ENCODE results near the gene RANBP17. TPM values are rescaled to one million over a fixed set of nuclear protein-coding genes. Genes with fewer than 3 reads are reported as not detected.

The RANBP17 gene
- total and polyA plus RNA-seq, 2 experiments from 2014 or later = 3.7 to 3.8 TPM

DNA sequence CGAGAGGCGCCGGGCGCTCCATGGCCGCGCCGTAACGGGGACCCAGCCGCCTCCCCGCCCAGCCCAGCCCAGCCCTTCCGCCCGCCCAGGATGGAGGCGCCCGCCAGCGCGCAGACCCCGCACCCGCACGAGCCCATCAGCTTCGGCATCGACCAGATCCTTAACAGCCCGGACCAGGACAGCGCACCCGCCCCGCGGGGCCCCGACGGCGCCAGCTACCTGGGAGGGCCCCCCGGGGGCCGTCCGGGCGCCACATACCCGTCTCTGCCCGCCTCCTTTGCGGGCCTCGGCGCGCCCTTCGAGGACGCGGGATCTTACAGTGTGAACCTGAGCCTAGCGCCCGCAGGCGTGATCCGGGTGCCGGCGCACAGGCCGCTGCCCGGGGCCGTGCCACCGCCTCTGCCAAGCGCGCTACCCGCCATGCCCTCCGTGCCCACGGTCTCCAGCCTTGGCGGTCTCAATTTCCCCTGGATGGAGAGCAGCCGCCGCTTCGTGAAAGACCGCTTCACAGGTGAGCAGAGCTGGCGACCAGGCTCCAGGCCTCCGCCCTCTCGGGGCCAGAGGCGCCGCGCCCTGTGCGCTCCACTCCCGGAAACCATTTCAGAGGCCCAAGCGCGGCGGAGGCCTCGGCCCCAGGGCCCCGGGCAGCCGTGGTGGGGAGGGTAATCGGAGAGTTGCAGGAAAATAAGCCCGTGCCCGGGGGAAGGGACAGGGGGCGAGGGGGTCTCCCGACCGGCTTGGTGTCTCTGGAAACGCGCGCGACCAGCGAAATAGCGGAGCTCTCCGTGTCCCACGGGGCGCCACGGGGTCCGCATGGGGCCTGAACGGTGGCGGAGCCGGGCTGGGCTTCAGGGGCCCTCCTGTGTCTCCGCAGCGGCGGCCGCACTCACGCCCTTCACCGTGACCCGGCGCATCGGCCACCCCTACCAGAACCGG, 447.7 kb downstream of the RANBP17 start:
- Histone ChIP-seq H3K36me3 (ENCODE audit: low read depth) (no peaks in the 10 kb centered on the region), H3K9me3 (ENCODE audit: low read depth) (no peaks in the 10 kb centered on the region), H3F3A (ENCODE audit: insufficient read depth) (no peaks in the 10 kb centered on the region), H4K20me1 (ENCODE audit: insufficient read depth) (no peaks in the 10 kb centered on the region), H2AFZ (no peak overlapping the region), H3K4me1 (ENCODE audit: insufficient read depth) (peaks cover 3% of the 10 kb centered on the region; the same call in 1 of the 2 replicates), H3K27ac (no peak overlapping the region), H3K27me3 (replicated peaks; ENCODE audit: insufficient read depth) (peaks cover 90% of the 10 kb centered on the region), H3K4me3 (no peak overlapping the region), H3K9me2 (ENCODE audit: insufficient read depth) (no peaks in the 10 kb centered on the region), H3K4me2 (ENCODE audit: unreplicated experiment) (no peak overlapping the region), H3K9ac (no peak overlapping the region), H3K79me2 (ENCODE audit: insufficient read depth) (no peaks in the 10 kb centered on the region)
- in situ Hi-C loops (cut with MboI) = no loop called here
- DNase-seq = no peak
- TF ChIP-seq EZH2 (IDR thresholded peaks at IDR 0.05; ENCODE audit: insufficient read depth, poor library complexity, severe bottlenecking) (peak; percentile 0), EZH2phosphoT487 (IDR thresholded peaks at IDR 0.05; ENCODE audit: insufficient read depth, low read depth) (no peak)
- 7 to 12% methylated on average over 64 to 75 of the region's 106 CpGs for WGBS, 2 experiments (ENCODE audit: low coverage in 1 of 2, low lambda C conversion rate in 2 of 2, missing lambda C conversion rate in 2 of 2)

DNA sequence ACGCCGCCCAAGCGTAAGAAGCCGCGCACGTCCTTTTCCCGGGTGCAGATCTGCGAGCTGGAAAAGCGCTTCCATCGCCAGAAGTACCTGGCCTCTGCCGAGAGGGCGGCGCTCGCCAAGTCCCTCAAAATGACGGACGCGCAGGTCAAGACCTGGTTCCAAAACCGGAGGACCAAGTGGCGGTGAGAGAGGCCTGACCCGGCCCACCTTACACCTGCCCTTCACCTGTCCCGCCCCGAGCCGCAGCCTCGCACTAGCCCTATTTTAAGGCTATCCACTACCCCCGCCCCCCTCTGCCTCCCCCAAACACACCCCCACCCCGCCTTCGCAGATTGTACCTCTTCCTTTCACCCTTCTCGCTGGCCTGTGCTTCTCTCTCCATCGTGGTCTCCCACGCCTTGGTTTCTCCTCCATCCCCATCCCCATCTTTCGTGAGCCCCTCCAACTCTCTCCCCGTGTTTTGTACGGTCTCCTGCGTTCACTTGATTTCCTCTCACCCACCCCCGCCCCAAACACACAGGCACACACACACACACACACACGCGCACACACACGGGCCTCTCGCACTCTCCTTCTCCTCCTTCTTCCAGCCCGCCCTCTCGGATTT, 448.5 kb downstream of the RANBP17 start:
- Histone ChIP-seq H3K9ac (no peak overlapping the region), H3K4me2 (ENCODE audit: unreplicated experiment) (no peak overlapping the region), H2AFZ (no peak overlapping the region), H3K27me3 (replicated peaks; ENCODE audit: insufficient read depth) (peaks cover 92% of the 10 kb centered on the region), H3K4me1 (ENCODE audit: insufficient read depth) (peaks cover 3% of the 10 kb centered on the region; the same call in 1 of the 2 replicates), H3K79me2 (ENCODE audit: insufficient read depth) (no peaks in the 10 kb centered on the region), H3K27ac (no peak overlapping the region), H3K9me3 (ENCODE audit: low read depth) (no peaks in the 10 kb centered on the region), H3K4me3 (no peak overlapping the region), H4K20me1 (ENCODE audit: insufficient read depth) (no peaks in the 10 kb centered on the region), H3K9me2 (ENCODE audit: insufficient read depth) (no peaks in the 10 kb centered on the region), H3K36me3 (ENCODE audit: low read depth) (no peaks in the 10 kb centered on the region), H3F3A (ENCODE audit: insufficient read depth) (no peaks in the 10 kb centered on the region)
- in situ Hi-C loops (cut with MboI) = no loop called here
- WGBS, 2 experiments (ENCODE audit: low coverage in 1 of 2, low lambda C conversion rate in 2 of 2, missing lambda C conversion rate in 2 of 2) = 4 to 5% methylated on average over 21 to 38 of the region's 41 CpGs
- TF ChIP-seq EZH2 (IDR thresholded peaks at IDR 0.05; ENCODE audit: insufficient read depth, poor library complexity, severe bottlenecking) (no peak), EZH2phosphoT487 (IDR thresholded peaks at IDR 0.05; ENCODE audit: insufficient read depth, low read depth) (no peak)
- DNase-seq = no peak

GRCh38 chr5:171310819-171311321, 449.1 kb downstream of the RANBP17 start:
- no peak for DNase-seq
- no peak overlapping the region for H3K4me2 ChIP-seq (ENCODE audit: unreplicated experiment)
- H3K36me3 ChIP-seq (ENCODE audit: low read depth) = no peaks in the 10 kb centered on the region
- no peak overlapping the region for H3K4me3 ChIP-seq
- H3K27me3 ChIP-seq (replicated peaks; ENCODE audit: insufficient read depth) = peaks cover 92% of the 10 kb centered on the region
- in situ Hi-C loops (cut with MboI) = no loop called here
- H3K9ac ChIP-seq = no peak overlapping the region
- H3K9me2 ChIP-seq (ENCODE audit: insufficient read depth) = no peaks in the 10 kb centered on the region
- no peaks in the 10 kb centered on the region for H3F3A ChIP-seq (ENCODE audit: insufficient read depth)
- no peaks in the 10 kb centered on the region for H3K79me2 ChIP-seq (ENCODE audit: insufficient read depth)
- H3K9me3 ChIP-seq (ENCODE audit: low read depth) = no peaks in the 10 kb centered on the region
- WGBS, 2 experiments (ENCODE audit: low coverage in 1 of 2, low lambda C conversion rate in 2 of 2, missing lambda C conversion rate in 2 of 2) = 5% methylated on average over 36 to 41 of the region's 41 CpGs
- H2AFZ ChIP-seq = no peak overlapping the region
- no peak overlapping the region for H3K27ac ChIP-seq
- TF ChIP-seq EZH2 (IDR thresholded peaks at IDR 0.05; ENCODE audit: insufficient read depth, poor library complexity, severe bottlenecking) = peak; percentile 75
- peak; percentile 80; the same call in 1 of the 2 replicates for TF ChIP-seq EZH2phosphoT487 (IDR thresholded peaks at IDR 0.05; ENCODE audit: insufficient read depth, low read depth)
- H3K4me1 ChIP-seq (ENCODE audit: insufficient read depth) = peaks cover 3% of the 10 kb centered on the region; the same call in 1 of the 2 replicates
- H4K20me1 ChIP-seq (ENCODE audit: insufficient read depth) = no peaks in the 10 kb centered on the region

GRCh38 chr5:171311322-171312077, 449.7 kb downstream of the RANBP17 start:
- no peaks in the 10 kb centered on the region for H3K9me2 ChIP-seq (ENCODE audit: insufficient read depth)
- no peak overlapping the region for H3K9ac ChIP-seq
- H3K27ac ChIP-seq = no peak overlapping the region
- TF ChIP-seq EZH2 (IDR thresholded peaks at IDR 0.05; ENCODE audit: insufficient read depth, poor library complexity, severe bottlenecking) (peak; percentile 64), EZH2phosphoT487 (IDR thresholded peaks at IDR 0.05; ENCODE audit: insufficient read depth, low read depth) (0 out of 2 replicates have a peak, but pooled peaks have one; percentile 17)
- no peaks in the 10 kb centered on the region for H4K20me1 ChIP-seq (ENCODE audit: insufficient read depth)
- H3K79me2 ChIP-seq (ENCODE audit: insufficient read depth) = no peaks in the 10 kb centered on the region
- H3K36me3 ChIP-seq (ENCODE audit: low read depth) = no peaks in the 10 kb centered on the region
- no peaks in the 10 kb centered on the region for H3F3A ChIP-seq (ENCODE audit: insufficient read depth)
- no peak overlapping the region for H3K4me2 ChIP-seq (ENCODE audit: unreplicated experiment)
- in situ Hi-C loops (cut with MboI) = no loop called here
- no peaks in the 10 kb centered on the region for H3K9me3 ChIP-seq (ENCODE audit: low read depth)
- 3 to 4% methylated on average over 32 to 52 of the region's 74 CpGs for WGBS, 2 experiments (ENCODE audit: low coverage in 1 of 2, low lambda C conversion rate in 2 of 2, missing lambda C conversion rate in 2 of 2)
- H3K4me3 ChIP-seq = no peak overlapping the region
- peaks cover 3% of the 10 kb centered on the region; the same call in 1 of the 2 replicates for H3K4me1 ChIP-seq (ENCODE audit: insufficient read depth)
- no peak overlapping the region for H2AFZ ChIP-seq
- peak; percentile 51 for DNase-seq
- H3K27me3 ChIP-seq (replicated peaks; ENCODE audit: insufficient read depth) = peaks cover 92% of the 10 kb centered on the region
